ENCODE measurements around the gene FZD8.

The FZD8 gene

GRCh38 chr10:35598379-35598778 lies 43.7 kb downstream of the FZD8 start:
- DNase-seq: peak; percentile 24
- Histone ChIP-seq H3K18ac (ENCODE audit: low read length) (no peak overlapping the region), H3K23ac (ENCODE audit: low read length) (no peak overlapping the region), H3K79me1 (ENCODE audit: low read length) (no peaks in the 10 kb centered on the region), H2BK15ac (replicated peaks; ENCODE audit: low read depth) (no peak overlapping the region), H2BK5ac (ENCODE audit: low read length) (no peak overlapping the region), H3K4me3 (ENCODE audit: low read length) (no peak overlapping the region), H2BK120ac (ENCODE audit: low read depth, low read length) (no peak overlapping the region), H3K4me2 (ENCODE audit: low read length) (no peak overlapping the region), H3K27ac (ENCODE audit: low read depth, low read length) (no peak overlapping the region), H3K36me3 (ENCODE audit: control insufficient read depth, insufficient read depth, low read length) (no peaks in the 10 kb centered on the region), H3K4ac (ENCODE audit: low read depth, low read length) (no peak overlapping the region), H3K56ac (ENCODE audit: low read length) (no peak overlapping the region), H3K79me2 (ENCODE audit: control insufficient read depth, insufficient read depth, low read length) (no peaks in the 10 kb centered on the region), H3K9ac (ENCODE audit: low read length) (no peak overlapping the region), H4K5ac (ENCODE audit: low read length) (no peak overlapping the region), H3K4me1 (ENCODE audit: control insufficient read depth, low read depth, low read length) (peaks cover 2% of the 10 kb centered on the region), H2AK5ac (ENCODE audit: low read length) (no peak overlapping the region), H4K8ac (ENCODE audit: low read depth, low read length) (no peak overlapping the region), H3K27me3 (ENCODE audit: insufficient read depth, low read length, poor library complexity) (no peaks in the 10 kb centered on the region)
- WGBS (ENCODE audit: extremely low coverage, insufficient coverage, low lambda C conversion rate): no CpG with 5 or more reads among the region's 6 CpGs

GRCh38 chr10:35595106-35595505 lies 47.0 kb downstream of the FZD8 start:
- H2BK5ac ChIP-seq (ENCODE audit: low read length): no peak overlapping the region
- WGBS (ENCODE audit: extremely low coverage, insufficient coverage, low lambda C conversion rate): no CpG with 5 or more reads among the region's 3 CpGs
- H3K4me3 ChIP-seq (ENCODE audit: low read length): no peak overlapping the region
- H3K9ac ChIP-seq (ENCODE audit: low read length): no peak overlapping the region
- no peak overlapping the region for H3K18ac ChIP-seq (ENCODE audit: low read length)
- H3K27me3 ChIP-seq (ENCODE audit: insufficient read depth, low read length, poor library complexity): no peaks in the 10 kb centered on the region
- no peaks in the 10 kb centered on the region for H3K36me3 ChIP-seq (ENCODE audit: control insufficient read depth, insufficient read depth, low read length)
- H3K4me2 ChIP-seq (ENCODE audit: low read length): no peak overlapping the region
- H3K4me1 ChIP-seq (ENCODE audit: control insufficient read depth, low read depth, low read length): peaks cover 2% of the 10 kb centered on the region
- no peak overlapping the region for H2BK15ac ChIP-seq (replicated peaks; ENCODE audit: low read depth)
- H3K23ac ChIP-seq (ENCODE audit: low read length): no peak overlapping the region
- H3K27ac ChIP-seq (ENCODE audit: low read depth, low read length): no peak overlapping the region
- H2AK5ac ChIP-seq (ENCODE audit: low read length): no peak overlapping the region
- no peak overlapping the region for H3K56ac ChIP-seq (ENCODE audit: low read length)
- no peak overlapping the region for H2BK120ac ChIP-seq (ENCODE audit: low read depth, low read length)
- no peak overlapping the region for H3K4ac ChIP-seq (ENCODE audit: low read depth, low read length)
- DNase-seq: no peak
- H3K79me1 ChIP-seq (ENCODE audit: low read length): no peaks in the 10 kb centered on the region
- no peak overlapping the region for H4K8ac ChIP-seq (ENCODE audit: low read depth, low read length)
- H3K79me2 ChIP-seq (ENCODE audit: control insufficient read depth, insufficient read depth, low read length): no peaks in the 10 kb centered on the region
- H4K5ac ChIP-seq (ENCODE audit: low read length): no peak overlapping the region

DNA sequence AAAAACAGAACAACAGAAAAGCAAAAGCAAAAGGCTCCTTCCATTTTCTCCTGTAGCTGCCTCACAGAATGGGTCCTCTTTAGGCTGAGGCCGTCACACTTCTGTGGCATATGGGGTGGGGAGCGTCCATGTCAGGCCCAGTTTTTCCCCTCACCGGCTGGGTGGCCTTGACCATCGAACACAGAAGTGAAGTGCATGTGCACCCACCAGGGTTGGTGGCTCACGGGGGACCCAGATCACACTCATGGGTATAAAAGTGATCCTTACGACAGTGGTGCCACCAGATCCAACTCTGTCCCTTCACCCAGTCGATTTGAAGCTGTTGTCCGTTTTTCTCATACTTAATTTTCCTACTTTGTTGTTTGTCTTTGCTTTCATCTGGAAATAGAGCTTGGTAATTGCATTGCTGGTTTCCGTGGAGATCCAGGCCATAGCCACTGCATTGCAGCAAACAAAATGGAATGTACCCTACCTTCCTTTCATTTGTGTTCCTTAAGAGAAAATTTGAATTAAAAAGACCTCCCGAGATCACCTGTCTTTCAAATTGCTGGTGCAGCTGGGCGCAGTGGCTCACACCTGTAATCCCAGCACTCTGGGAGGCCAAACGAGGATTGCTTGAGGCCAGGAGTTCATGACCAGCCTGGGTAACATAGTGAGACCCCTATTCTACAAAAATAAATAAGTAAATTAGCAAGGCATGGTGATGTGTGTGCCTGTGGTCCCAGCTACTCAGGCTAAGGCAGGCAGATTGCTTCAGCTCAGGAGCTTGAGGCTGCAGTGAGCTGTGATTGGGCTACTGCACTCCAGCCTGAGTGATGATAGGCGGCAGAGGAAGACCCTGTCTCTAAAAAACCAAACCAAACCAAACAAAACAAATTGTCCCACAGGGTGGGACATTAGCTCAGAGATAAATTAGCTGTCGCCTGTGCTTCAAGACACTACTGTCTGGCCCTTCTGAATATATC lies 47.7 kb downstream of the FZD8 start:
- H3K27me3 ChIP-seq (ENCODE audit: insufficient read depth, low read length, poor library complexity): no peaks in the 10 kb centered on the region
- no peak overlapping the region for H4K5ac ChIP-seq (ENCODE audit: low read length)
- DNase-seq: peak; percentile 13
- no peak overlapping the region for H4K8ac ChIP-seq (ENCODE audit: low read depth, low read length)
- H3K23ac ChIP-seq (ENCODE audit: low read length): no peak overlapping the region
- no peaks in the 10 kb centered on the region for H3K79me1 ChIP-seq (ENCODE audit: low read length)
- H3K56ac ChIP-seq (ENCODE audit: low read length): no peak overlapping the region
- peak overlapping the region; percentile 3 for H3K27ac ChIP-seq (ENCODE audit: low read depth, low read length)
- H3K4me2 ChIP-seq (ENCODE audit: low read length): no peak overlapping the region
- no peak overlapping the region for H2AK5ac ChIP-seq (ENCODE audit: low read length)
- no peak overlapping the region for H3K4ac ChIP-seq (ENCODE audit: low read depth, low read length)
- WGBS (ENCODE audit: extremely low coverage, insufficient coverage, low lambda C conversion rate): no CpG with 5 or more reads among the region's 14 CpGs
- H3K18ac ChIP-seq (ENCODE audit: low read length): no peak overlapping the region
- H2BK15ac ChIP-seq (replicated peaks; ENCODE audit: low read depth): no peak overlapping the region
- no peak overlapping the region for H2BK5ac ChIP-seq (ENCODE audit: low read length)
- no peak overlapping the region for H3K9ac ChIP-seq (ENCODE audit: low read length)
- no peak overlapping the region for H2BK120ac ChIP-seq (ENCODE audit: low read depth, low read length)
- peaks cover 2% of the 10 kb centered on the region for H3K4me1 ChIP-seq (ENCODE audit: control insufficient read depth, low read depth, low read length)
- no peak overlapping the region for H3K4me3 ChIP-seq (ENCODE audit: low read length)
- H3K79me2 ChIP-seq (ENCODE audit: control insufficient read depth, insufficient read depth, low read length): no peaks in the 10 kb centered on the region
- H3K36me3 ChIP-seq (ENCODE audit: control insufficient read depth, insufficient read depth, low read length): no peaks in the 10 kb centered on the region

DNA sequence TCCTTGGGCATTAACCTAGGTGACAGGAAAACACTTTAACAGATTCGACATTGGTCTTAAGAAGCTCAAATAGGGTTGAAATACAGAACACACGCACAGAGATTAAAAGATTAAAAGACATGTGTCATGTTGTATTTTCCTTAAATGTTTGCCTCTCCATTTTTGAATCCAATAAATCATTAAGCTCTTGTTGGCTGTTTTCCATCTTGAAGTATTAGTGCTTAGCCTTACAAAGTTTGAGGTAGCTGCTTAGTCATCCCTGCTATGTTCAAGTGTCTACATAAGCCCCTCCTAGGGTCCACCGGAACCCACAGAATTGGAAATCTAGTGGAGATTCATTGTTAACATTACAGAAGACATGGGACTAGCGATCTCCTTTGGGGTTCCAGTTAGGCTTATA lies 49.7 kb downstream of the FZD8 start:
- Histone ChIP-seq H2BK15ac (replicated peaks; ENCODE audit: low read depth) (no peak overlapping the region), H3K4ac (ENCODE audit: low read depth, low read length) (no peak overlapping the region), H3K27ac (ENCODE audit: low read depth, low read length) (no peak overlapping the region), H3K36me3 (ENCODE audit: control insufficient read depth, insufficient read depth, low read length) (no peaks in the 10 kb centered on the region), H3K27me3 (ENCODE audit: insufficient read depth, low read length, poor library complexity) (no peaks in the 10 kb centered on the region), H3K18ac (ENCODE audit: low read length) (no peak overlapping the region), H3K4me3 (ENCODE audit: low read length) (no peak overlapping the region), H3K4me2 (ENCODE audit: low read length) (no peak overlapping the region), H3K9ac (ENCODE audit: low read length) (no peak overlapping the region), H3K23ac (ENCODE audit: low read length) (no peak overlapping the region), H2AK5ac (ENCODE audit: low read length) (no peak overlapping the region), H3K4me1 (ENCODE audit: control insufficient read depth, low read depth, low read length) (peaks cover 2% of the 10 kb centered on the region), H2BK120ac (ENCODE audit: low read depth, low read length) (no peak overlapping the region), H3K79me2 (ENCODE audit: control insufficient read depth, insufficient read depth, low read length) (no peaks in the 10 kb centered on the region), H3K79me1 (ENCODE audit: low read length) (no peaks in the 10 kb centered on the region), H4K8ac (ENCODE audit: low read depth, low read length) (no peak overlapping the region), H2BK5ac (ENCODE audit: low read length) (no peak overlapping the region), H3K56ac (ENCODE audit: low read length) (no peak overlapping the region), H4K5ac (ENCODE audit: low read length) (no peak overlapping the region)
- DNase-seq: no peak
- no CpG with 5 or more reads among the region's 4 CpGs for WGBS (ENCODE audit: extremely low coverage, insufficient coverage, low lambda C conversion rate)

DNA sequence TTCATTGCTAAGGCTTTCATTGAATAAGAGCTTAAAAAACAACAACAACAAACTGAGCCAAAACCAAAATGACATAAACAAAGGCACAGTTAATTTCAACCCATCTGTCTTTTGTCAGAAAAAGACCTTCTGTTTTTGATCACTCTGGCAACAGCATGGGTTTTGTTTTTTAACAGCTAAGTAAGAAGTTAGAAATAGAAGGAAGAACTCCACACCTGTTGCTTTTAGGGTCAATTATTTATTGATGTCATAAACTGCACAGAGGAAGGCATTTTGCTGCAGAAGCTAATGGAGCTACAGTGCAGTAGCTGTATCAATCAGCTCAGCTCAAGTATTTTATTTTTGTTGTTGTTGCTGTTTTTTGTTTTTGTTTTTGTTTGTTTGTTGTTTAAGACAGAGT lies 53.3 kb downstream of the FZD8 start:
- Histone ChIP-seq H3K18ac (ENCODE audit: low read length) (no peak overlapping the region), H3K27ac (ENCODE audit: low read depth, low read length) (no peak overlapping the region), H4K8ac (ENCODE audit: low read depth, low read length) (no peak overlapping the region), H2BK5ac (ENCODE audit: low read length) (no peak overlapping the region), H3K27me3 (ENCODE audit: insufficient read depth, low read length, poor library complexity) (no peaks in the 10 kb centered on the region), H3K9ac (ENCODE audit: low read length) (no peak overlapping the region), H3K36me3 (ENCODE audit: control insufficient read depth, insufficient read depth, low read length) (no peaks in the 10 kb centered on the region), H4K5ac (ENCODE audit: low read length) (no peak overlapping the region), H2BK120ac (ENCODE audit: low read depth, low read length) (no peak overlapping the region), H3K4me2 (ENCODE audit: low read length) (no peak overlapping the region), H3K23ac (ENCODE audit: low read length) (no peak overlapping the region), H3K4ac (ENCODE audit: low read depth, low read length) (no peak overlapping the region), H2BK15ac (replicated peaks; ENCODE audit: low read depth) (no peak overlapping the region), H3K79me2 (ENCODE audit: control insufficient read depth, insufficient read depth, low read length) (no peaks in the 10 kb centered on the region), H3K56ac (ENCODE audit: low read length) (no peak overlapping the region), H2AK5ac (ENCODE audit: low read length) (no peak overlapping the region), H3K4me1 (ENCODE audit: control insufficient read depth, low read depth, low read length) (no peaks in the 10 kb centered on the region), H3K79me1 (ENCODE audit: low read length) (no peaks in the 10 kb centered on the region), H3K4me3 (ENCODE audit: low read length) (no peak overlapping the region)
- no peak for DNase-seq
